ENCODE data around the gene HSD17B14. TPM values are rescaled to one million over a fixed set of nuclear protein-coding genes. Genes with fewer than 3 reads are reported as not detected.

HSD17B14 gene
- total RNA-seq, 6 donors from 2014 or later = 13.8 to 65.0 (median 28.5) TPM

- Histone ChIP-seq H3K36me3 (peaks cover 0 to 2% (median under 1%) of the 10 kb centered on the region in 4 donors), H3K4me1 (peaks cover 0 to 30% (median 19%) of the 10 kb centered on the region in 4 donors), H3K27me3 (no peaks in the 10 kb centered on the region), H3K27ac (peak within 1 kb of the TSS; percentile 51 to 83 (median 75)), H3K9me3 (no peaks in the 10 kb centered on the region), H3K4me3 (peak within 1 kb of the TSS in 2 of 4 donors; percentile 33 to 39)
- TF ChIP-seq POLR2AphosphoS5 (IDR thresholded peaks at IDR 0.05) = peak in 1 of 2 donors; percentile 40
- TF ChIP-seq EP300 (IDR thresholded peaks at IDR 0.05) = no peak
- 33 to 45% methylated on average over 9 to 10 of the region's 11 CpGs for WGBS, 2 donors
- DNase-seq (peak in 1 of 2 donors; percentile 83), ATAC-seq (ENCODE audit: low FRiP score in 2 of 2) (peak in 1 of 2 donors; percentile 53)
Observed at GRCh38 chr19:48868114-48868886, 32.0 kb upstream of the HSD17B14 start, which contains the start of gene PLEKHA4. Gene PLEKHA4 (minus strand): TSS chr19:48868617. CDS start chr19:48867620, 997 bp downstream.

- ATAC-seq (ENCODE audit: low FRiP score in 2 of 2) = no peak
- no peaks in the 10 kb centered on the region for H3K27me3 ChIP-seq
- no peaks in the 10 kb centered on the region for H3K36me3 ChIP-seq
- no peak for TF ChIP-seq CTCF (IDR thresholded peaks at IDR 0.05)
- no peak for TF ChIP-seq POLR2A (IDR thresholded peaks at IDR 0.05)
- TF ChIP-seq EP300 (IDR thresholded peaks at IDR 0.05) = no peak
- TF ChIP-seq POLR2AphosphoS5 (IDR thresholded peaks at IDR 0.05) = no peak
- H3K27ac ChIP-seq = peak overlapping the region; percentile 51 to 83 (median 75)
- WGBS, 2 donors = 71 to 73% methylated on average over 7 of the region's 7 CpGs
- peaks cover 0 to 28% (median 18%) of the 10 kb centered on the region in 4 donors for H3K4me1 ChIP-seq
- DNase-seq = no peak
- peak overlapping the region in 2 of 4 donors; percentile 33 to 39 for H3K4me3 ChIP-seq
- H3K9me3 ChIP-seq = no peaks in the 10 kb centered on the region
Observed at GRCh38 chr19:48867746-48868113, 31.4 kb upstream of the HSD17B14 start.

- Histone ChIP-seq H3K27ac (peak overlapping the region in 3 of 4 donors; percentile 51 to 78 (median 72)), H3K27me3 (no peaks in the 10 kb centered on the region), H3K4me3 (peak overlapping the region in 2 of 4 donors; percentile 33 to 39), H3K9me3 (no peaks in the 10 kb centered on the region), H3K36me3 (no peaks in the 10 kb centered on the region), H3K4me1 (peaks cover 0 to 28% (median 18%) of the 10 kb centered on the region in 4 donors)
- 63 to 77% methylated on average over 14 of the region's 14 CpGs for WGBS, 2 donors
- ATAC-seq (ENCODE audit: low FRiP score in 2 of 2) (peak; percentile 35 to 46), DNase-seq (no peak)
- TF ChIP-seq POLR2AphosphoS5 (IDR thresholded peaks at IDR 0.05) (no peak), POLR2A (IDR thresholded peaks at IDR 0.05) (no peak), CTCF (IDR thresholded peaks at IDR 0.05) (no peak), EP300 (IDR thresholded peaks at IDR 0.05) (no peak)
Observed at GRCh38 chr19:48867123-48867745, 30.9 kb upstream of the HSD17B14 start.

GRCh38 chr19:48866692-48867091, 30.4 kb upstream of the HSD17B14 start:
- Histone ChIP-seq H3K9me3 (no peaks in the 10 kb centered on the region), H3K36me3 (no peaks in the 10 kb centered on the region), H3K27me3 (no peaks in the 10 kb centered on the region), H3K4me1 (peaks cover 0 to 28% (median 16%) of the 10 kb centered on the region in 4 donors), H3K4me3 (no peak overlapping the region), H3K27ac (no peak overlapping the region)
- ATAC-seq (ENCODE audit: low FRiP score in 2 of 2) (no peak), DNase-seq (no peak)
- 71 to 74% methylated on average over 6 of the region's 6 CpGs for WGBS, 2 donors
- TF ChIP-seq CTCF (IDR thresholded peaks at IDR 0.05) = no peak
- no peak for TF ChIP-seq EP300 (IDR thresholded peaks at IDR 0.05)
- no peak for TF ChIP-seq POLR2AphosphoS5 (IDR thresholded peaks at IDR 0.05)
- no peak for TF ChIP-seq POLR2A (IDR thresholded peaks at IDR 0.05)

- Histone ChIP-seq H3K9me3 (no peaks in the 10 kb centered on the region), H3K36me3 (no peaks in the 10 kb centered on the region), H3K4me3 (no peak overlapping the region), H3K4me1 (peaks cover 0 to 31% (median 14%) of the 10 kb centered on the region in 4 donors), H3K27ac (no peak overlapping the region), H3K27me3 (no peaks in the 10 kb centered on the region)
- DNase-seq (no peak), ATAC-seq (ENCODE audit: low FRiP score in 2 of 2) (no peak)
- no peak for TF ChIP-seq POLR2AphosphoS5 (IDR thresholded peaks at IDR 0.05)
- no peak for TF ChIP-seq POLR2A (IDR thresholded peaks at IDR 0.05)
- no peak for TF ChIP-seq EP300 (IDR thresholded peaks at IDR 0.05)
- no peak for TF ChIP-seq CTCF (IDR thresholded peaks at IDR 0.05)
- 69 to 70% methylated on average over 7 of the region's 7 CpGs for WGBS, 2 donors
Observed at GRCh38 chr19:48862827-48863226, 26.5 kb upstream of the HSD17B14 start.

Measured in upper lobe of left lung (tissue), 6 donors.